COLO829 (cell line): ENCODE data around the gene PKD1.

Experiments used
- DNase-seq: peaks from one replicate; pipeline ENCODE4 v3.0.0; 2012; ENCODE audit warnings: low spot score

PKD1 gene

DNA sequence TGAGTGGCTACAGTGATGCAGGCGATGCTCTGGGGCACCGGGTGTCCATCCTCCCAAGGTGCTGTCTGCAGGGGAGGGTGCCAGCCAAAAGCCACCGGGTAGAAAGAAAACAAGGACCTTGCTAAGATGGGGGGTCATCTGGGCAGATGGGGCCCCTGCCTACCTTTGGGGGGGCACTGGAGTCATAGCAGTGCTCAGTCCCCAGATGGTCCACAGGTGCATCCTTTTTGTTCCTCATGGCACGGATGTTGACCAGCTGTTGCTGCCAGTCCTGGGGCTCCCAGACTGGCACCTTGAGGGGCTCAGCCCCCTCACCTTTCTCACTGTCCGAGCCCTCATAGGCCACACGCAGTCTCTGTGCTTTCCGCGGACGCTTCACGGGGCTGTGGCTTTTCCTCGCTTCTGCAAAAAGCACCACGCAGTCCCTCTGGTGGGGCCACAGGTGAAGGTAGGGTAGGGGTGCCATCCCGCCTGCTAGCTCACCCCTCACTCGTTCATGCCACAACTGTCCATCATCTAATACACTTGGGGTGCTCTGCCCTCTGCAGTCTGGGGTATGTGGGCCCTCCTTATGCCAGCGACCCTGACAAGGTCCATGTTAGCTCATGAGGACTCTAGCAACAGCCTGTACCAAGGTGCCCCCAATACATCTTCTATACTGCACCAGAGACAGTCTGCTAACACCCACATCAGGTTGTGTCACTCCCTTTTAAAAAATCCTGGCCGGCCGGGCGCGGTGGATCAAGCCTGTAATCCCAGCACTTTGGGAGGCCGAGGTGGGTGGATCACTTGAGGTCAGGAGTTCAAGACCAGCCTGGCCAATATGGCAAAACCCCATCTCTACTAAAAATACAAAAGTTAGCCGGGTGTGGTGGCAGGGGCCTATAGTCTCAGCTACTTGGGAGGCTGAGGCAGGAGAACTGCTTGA lies 89.5 kb downstream of the PKD1 start:
- no peak for DNase-seq

- DNase-seq: no peak
Measured at GRCh38 chr16:2044541-2044940, 91.2 kb downstream of the PKD1 start.

- no peak for DNase-seq
Measured at GRCh38 chr16:2043667-2044451, 91.8 kb downstream of the PKD1 start.

DNA sequence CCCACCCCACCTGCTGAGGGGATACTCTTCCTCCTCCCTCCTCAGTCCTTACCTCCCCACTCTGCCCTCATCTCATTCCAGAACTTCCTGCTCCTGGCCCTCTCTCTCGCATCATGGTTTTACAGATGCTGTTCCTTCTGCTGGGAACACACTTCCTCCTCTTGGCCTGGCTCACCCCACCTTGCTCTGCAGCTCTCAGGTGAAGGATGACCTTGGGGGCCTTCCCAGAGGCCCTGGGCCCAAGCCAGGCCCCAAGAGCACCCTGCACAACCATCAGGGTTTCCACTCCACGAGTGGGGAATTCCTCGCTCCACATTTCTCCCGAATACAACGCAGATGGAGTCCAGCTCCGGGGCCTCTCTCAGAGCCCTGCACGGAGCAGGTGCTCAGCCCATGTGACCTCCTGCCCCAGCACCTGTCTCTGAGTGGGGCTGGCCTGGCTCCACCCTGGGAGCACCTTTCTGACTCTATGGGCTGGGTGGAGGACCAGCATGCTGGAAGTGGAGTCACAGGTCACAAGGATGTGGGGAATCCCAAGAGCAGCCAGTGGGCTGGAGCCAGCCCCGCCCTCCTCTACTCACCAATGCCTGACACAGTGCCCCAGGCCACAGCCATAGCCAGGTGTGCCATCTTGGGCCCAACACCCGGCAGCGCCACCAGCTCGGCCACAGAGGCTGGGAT lies 92.6 kb downstream of the PKD1 start:
- DNase-seq: no peak

- no peak for DNase-seq
Measured at GRCh38 chr16:2042171-2042985, 93.3 kb downstream of the PKD1 start.

DNA sequence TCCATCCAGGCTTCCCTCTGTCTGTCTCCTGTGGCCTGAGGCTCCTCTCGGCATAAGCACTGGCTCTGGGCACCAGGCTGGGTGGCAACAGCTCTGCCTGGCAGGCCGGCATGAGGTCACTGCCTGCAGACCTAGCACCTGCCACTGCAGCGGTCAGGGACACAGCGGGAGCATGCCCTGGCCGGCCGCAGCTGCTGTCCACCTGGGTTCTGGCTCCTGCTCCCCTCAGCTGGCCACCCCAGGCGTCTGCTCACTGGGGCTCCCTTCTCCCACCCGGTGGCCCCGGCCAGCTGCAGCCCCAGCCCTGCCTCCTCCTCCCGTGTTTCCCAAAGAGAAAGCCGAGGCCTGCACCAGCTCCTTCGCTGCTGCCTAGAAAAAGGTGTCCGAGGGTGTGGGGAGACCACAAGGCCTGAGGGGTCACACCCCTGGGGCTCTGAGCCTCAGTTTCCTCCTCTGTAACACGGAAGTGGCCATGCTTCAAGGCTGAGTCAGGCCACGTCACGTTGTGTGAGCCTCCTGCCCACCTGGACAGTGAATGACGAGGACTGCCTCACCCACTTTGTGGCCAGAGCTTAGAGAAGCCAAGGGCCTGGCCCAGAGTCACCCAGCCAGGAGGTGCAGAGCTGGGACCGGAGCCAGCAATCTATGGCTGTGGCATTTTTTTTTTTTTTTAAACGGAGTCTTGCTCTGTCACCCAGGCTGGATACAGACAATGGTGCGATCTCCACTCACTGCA lies 94.7 kb downstream of the PKD1 start:
- DNase-seq: no peak

- DNase-seq: no peak
Measured at GRCh38 chr16:2040041-2040786, 95.5 kb downstream of the PKD1 start.

- DNase-seq: no peak
Measured at GRCh38 chr16:2039274-2040031, 96.2 kb downstream of the PKD1 start.
